Stimulated activated naive B cell treated with anti-CD40 and anti-IgM and Interleukin-4, amounts not matched to agents 10 μg/mL and 1 μg/mL and 100 μg/mL, for 72 hours (primary cell): ENCODE results near the gene ODC1.

Experiments used
- ATAC-seq, 2 donors: fragments of 150-1000 bp; cut with Tn5 transposase; replicated peaks; 2 replicates each; pipeline ENCODE4 v1.10.0; 2021; ENCODE audit warnings: moderate library complexity in 1 of 2
- DNase-seq: peaks from one replicate; pipeline ENCODE4 v3.0.0; 2021
- H3K27ac Mint-ChIP-seq: one replicate; pipeline ENCODE4 v1.8.0; 2022; ENCODE audit warnings: mild to moderate bottlenecking, mixed read lengths
- H3K27me3 Mint-ChIP-seq, 2 donors: one replicate each; pipeline ENCODE4 v1.8.0; 2022; ENCODE audit warnings: mixed read lengths in 2 of 2
- H3K36me3 Mint-ChIP-seq, 2 donors: one replicate each; pipeline ENCODE4 v1.8.0; 2022; ENCODE audit warnings: mixed read lengths in 2 of 2, mild to moderate bottlenecking in 1 of 2
- H3K4me1 Mint-ChIP-seq, 2 donors: one replicate each; pipeline ENCODE4 v1.8.0; 2022; ENCODE audit warnings: mixed read lengths in 2 of 2, mild to moderate bottlenecking in 1 of 2
- H3K4me3 Mint-ChIP-seq, 2 donors: one replicate each; pipeline ENCODE4 v1.8.0; 2022; ENCODE audit warnings: mild to moderate bottlenecking in 2 of 2, mixed read lengths in 2 of 2, moderate library complexity in 1 of 2
- H3K9me3 Mint-ChIP-seq, 2 donors: one replicate each; pipeline ENCODE4 v1.8.0; 2022; ENCODE audit warnings: mixed read lengths in 2 of 2, mild to moderate bottlenecking in 1 of 2

The ODC1 gene

GRCh38 chr2:10405448-10405847 is 42.7 kb downstream of the ODC1 start:
- ATAC-seq, result no peak

GRCh38 chr2:10404324-10405143 is 43.6 kb downstream of the ODC1 start:
- no peak overlapping the region for H3K27ac Mint-ChIP-seq
- H3K4me1 Mint-ChIP-seq, result peaks cover 51 to 81% of the 10 kb centered on the region in 2 donors
- H3K4me3 Mint-ChIP-seq, result no peak overlapping the region
- ATAC-seq (no peak), DNase-seq (no peak)
- no peaks in the 10 kb centered on the region for H3K9me3 Mint-ChIP-seq
- no peaks in the 10 kb centered on the region for H3K27me3 Mint-ChIP-seq
- H3K36me3 Mint-ChIP-seq, result peaks cover 28 to 29% of the 10 kb centered on the region in 2 donors

More at GRCh38 chr2:10405448-10405847, 42.7 kb downstream of the ODC1 start:
- no peak overlapping the region for H3K27ac Mint-ChIP-seq
- no peaks in the 10 kb centered on the region for H3K9me3 Mint-ChIP-seq
- H3K27me3 Mint-ChIP-seq, result no peaks in the 10 kb centered on the region
- no peak overlapping the region for H3K4me3 Mint-ChIP-seq
- no peak for DNase-seq
- H3K4me1 Mint-ChIP-seq, result peaks cover 47 to 81% of the 10 kb centered on the region in 2 donors
- peaks cover 20 to 22% of the 10 kb centered on the region in 2 donors for H3K36me3 Mint-ChIP-seq

- no peaks in the 10 kb centered on the region for H3K9me3 Mint-ChIP-seq
These were observed 45.4 kb downstream of the ODC1 start for GRCh38 chr2:10402653-10403215.

GRCh38 chr2:10402062-10402585 is 46.0 kb downstream of the ODC1 start:
- no peaks in the 10 kb centered on the region for H3K9me3 Mint-ChIP-seq
- ATAC-seq (no peak), DNase-seq (no peak)
- peaks cover 31 to 37% of the 10 kb centered on the region in 2 donors for H3K36me3 Mint-ChIP-seq
- peak overlapping the region; percentile 25 for H3K27ac Mint-ChIP-seq
- H3K4me3 Mint-ChIP-seq, result no peak overlapping the region
- H3K27me3 Mint-ChIP-seq, result no peaks in the 10 kb centered on the region
- peaks cover 39 to 74% of the 10 kb centered on the region in 2 donors for H3K4me1 Mint-ChIP-seq

More at GRCh38 chr2:10402653-10403215, 45.4 kb downstream of the ODC1 start:
- Mint-ChIP-seq H3K27me3 (no peaks in the 10 kb centered on the region), H3K4me3 (no peak overlapping the region), H3K4me1 (peaks cover 44 to 76% of the 10 kb centered on the region in 2 donors), H3K27ac (no peak overlapping the region), H3K36me3 (peaks cover 33 to 37% of the 10 kb centered on the region in 2 donors)
- DNase-seq (no peak), ATAC-seq (no peak)

GRCh38 chr2:10400978-10401951 is 46.9 kb downstream of the ODC1 start:
- Mint-ChIP-seq H3K27ac (peak overlapping the region; percentile 72), H3K27me3 (no peaks in the 10 kb centered on the region), H3K36me3 (peaks cover 28 to 32% of the 10 kb centered on the region in 2 donors), H3K4me1 (peaks cover 37 to 65% of the 10 kb centered on the region in 2 donors), H3K4me3 (no peak overlapping the region), H3K9me3 (no peaks in the 10 kb centered on the region)
- ATAC-seq (no peak), DNase-seq (no peak)

- Mint-ChIP-seq H3K27me3 (no peaks in the 10 kb centered on the region), H3K9me3 (no peaks in the 10 kb centered on the region), H3K4me3 (peak overlapping the region in 1 of 2 donors; percentile 19), H3K36me3 (peaks cover 28 to 32% of the 10 kb centered on the region in 2 donors), H3K4me1 (peaks cover 42 to 65% of the 10 kb centered on the region in 2 donors), H3K27ac (peak overlapping the region; percentile 72)
- peak; percentile 87 to 88 for ATAC-seq
- DNase-seq, result no peak
These were observed 47.6 kb downstream of the ODC1 start for GRCh38 chr2:10400568-10400977.

- no peaks in the 10 kb centered on the region for H3K27me3 Mint-ChIP-seq
- ATAC-seq, result peak in 1 of 2 donors; percentile 10
- peak overlapping the region; percentile 72 for H3K27ac Mint-ChIP-seq
- no peaks in the 10 kb centered on the region for H3K9me3 Mint-ChIP-seq
- no peak overlapping the region for H3K4me3 Mint-ChIP-seq
- peaks cover 28 to 32% of the 10 kb centered on the region in 2 donors for H3K36me3 Mint-ChIP-seq
- no peak for DNase-seq
- peaks cover 45 to 62% of the 10 kb centered on the region in 2 donors for H3K4me1 Mint-ChIP-seq
These were observed 48.1 kb downstream of the ODC1 start for GRCh38 chr2:10400002-10400401.

GRCh38 chr2:10399358-10399757 is 48.8 kb downstream of the ODC1 start:
- Mint-ChIP-seq H3K27me3 (no peaks in the 10 kb centered on the region), H3K36me3 (peaks cover 23 to 31% of the 10 kb centered on the region in 2 donors), H3K27ac (peak overlapping the region; percentile 57), H3K4me1 (peaks cover 46 to 57% of the 10 kb centered on the region in 2 donors), H3K4me3 (peak overlapping the region in 1 of 2 donors; percentile 34), H3K9me3 (no peaks in the 10 kb centered on the region)
- ATAC-seq (no peak), DNase-seq (no peak)

GRCh38 chr2:10398496-10398895 is 49.6 kb downstream of the ODC1 start:
- H3K27me3 Mint-ChIP-seq, result no peaks in the 10 kb centered on the region
- peaks cover 47 to 50% of the 10 kb centered on the region in 2 donors for H3K4me1 Mint-ChIP-seq

GRCh38 chr2:10397878-10398277 is 50.2 kb downstream of the ODC1 start:
- Mint-ChIP-seq H3K9me3 (no peaks in the 10 kb centered on the region), H3K4me3 (no peak overlapping the region), H3K27ac (no peak overlapping the region), H3K4me1 (peaks cover 45 to 56% of the 10 kb centered on the region in 2 donors), H3K27me3 (no peaks in the 10 kb centered on the region), H3K36me3 (peaks cover 20 to 27% of the 10 kb centered on the region in 2 donors)
- ATAC-seq (no peak), DNase-seq (no peak)

More at GRCh38 chr2:10398496-10398895, 49.6 kb downstream of the ODC1 start:
- ATAC-seq, result peak in 1 of 2 donors; percentile 30
- Mint-ChIP-seq H3K27ac (peak overlapping the region; percentile 82), H3K36me3 (peaks cover 20 to 27% of the 10 kb centered on the region in 2 donors), H3K9me3 (no peaks in the 10 kb centered on the region), H3K4me3 (no peak overlapping the region)
- DNase-seq, result no peak

GRCh38 chr2:10397297-10397875 is 50.7 kb downstream of the ODC1 start:
- H3K36me3 Mint-ChIP-seq, result peaks cover 20 to 27% of the 10 kb centered on the region in 2 donors
- DNase-seq (no peak), ATAC-seq (no peak)
- H3K27me3 Mint-ChIP-seq, result no peaks in the 10 kb centered on the region
- no peak overlapping the region for H3K27ac Mint-ChIP-seq
- H3K4me3 Mint-ChIP-seq, result no peak overlapping the region
- H3K4me1 Mint-ChIP-seq, result peaks cover 45 to 61% of the 10 kb centered on the region in 2 donors
- H3K9me3 Mint-ChIP-seq, result no peaks in the 10 kb centered on the region

GRCh38 chr2:10396464-10396863 is 51.7 kb downstream of the ODC1 start:
- H3K27ac Mint-ChIP-seq, result peak overlapping the region; percentile 62
- DNase-seq (no peak), ATAC-seq (no peak)
- H3K27me3 Mint-ChIP-seq, result no peaks in the 10 kb centered on the region
- H3K4me3 Mint-ChIP-seq, result no peak overlapping the region
- peaks cover 20 to 27% of the 10 kb centered on the region in 2 donors for H3K36me3 Mint-ChIP-seq
- no peaks in the 10 kb centered on the region for H3K9me3 Mint-ChIP-seq
- peaks cover 46 to 58% of the 10 kb centered on the region in 2 donors for H3K4me1 Mint-ChIP-seq

- Mint-ChIP-seq H3K4me3 (no peak overlapping the region), H3K27me3 (no peaks in the 10 kb centered on the region), H3K27ac (peak overlapping the region; percentile 21), H3K36me3 (peaks cover 16 to 25% of the 10 kb centered on the region in 2 donors), H3K4me1 (peaks cover 41 to 57% of the 10 kb centered on the region in 2 donors), H3K9me3 (no peaks in the 10 kb centered on the region)
- ATAC-seq, result no peak
- DNase-seq, result no peak
These were observed 52.2 kb downstream of the ODC1 start for GRCh38 chr2:10395893-10396292.
